Astrocyte (in vitro differentiated cells and primary cell): ENCODE data around the gene HS6ST2.

Source experiments
- EZH2 ChIP-seq: IDR thresholded peaks from 2 replicates; pipeline ENCODE4 v1.6.1; 2012; ENCODE audit warnings: mild to moderate bottlenecking, low read length, inconsistent platforms; ENCODE audit not compliant: insufficient read depth
- TF ChIP-seq, protein P1 (sequence below): IDR thresholded peaks from 2 replicates; pipeline ENCODE4 v1.5.1; 2011; ENCODE audit warnings: low read depth, mild to moderate bottlenecking, inconsistent platforms, low read length, moderate library complexity; ENCODE audit not compliant: insufficient read depth

DNA sequence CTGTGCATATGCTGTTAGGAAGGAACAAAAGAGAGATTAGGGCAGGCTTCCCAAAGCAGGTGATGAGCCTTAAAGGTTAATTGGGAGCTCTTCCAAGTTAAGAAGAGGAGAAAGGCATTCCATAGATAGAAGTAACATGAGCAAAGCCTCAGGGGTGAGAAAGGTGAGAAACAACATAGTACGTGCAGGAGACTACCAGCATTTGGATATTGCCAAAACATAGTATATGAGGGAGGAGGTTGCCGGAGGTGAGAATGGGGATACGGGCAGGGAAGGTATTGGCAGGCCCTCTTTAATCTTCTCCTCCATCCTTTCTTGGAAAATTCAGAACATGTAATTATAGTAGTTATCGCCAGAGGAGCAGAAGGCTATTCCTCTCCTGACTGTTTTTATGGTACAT lies 373.5 kb downstream of the HS6ST2 start:
- TF ChIP-seq, protein P1, sequence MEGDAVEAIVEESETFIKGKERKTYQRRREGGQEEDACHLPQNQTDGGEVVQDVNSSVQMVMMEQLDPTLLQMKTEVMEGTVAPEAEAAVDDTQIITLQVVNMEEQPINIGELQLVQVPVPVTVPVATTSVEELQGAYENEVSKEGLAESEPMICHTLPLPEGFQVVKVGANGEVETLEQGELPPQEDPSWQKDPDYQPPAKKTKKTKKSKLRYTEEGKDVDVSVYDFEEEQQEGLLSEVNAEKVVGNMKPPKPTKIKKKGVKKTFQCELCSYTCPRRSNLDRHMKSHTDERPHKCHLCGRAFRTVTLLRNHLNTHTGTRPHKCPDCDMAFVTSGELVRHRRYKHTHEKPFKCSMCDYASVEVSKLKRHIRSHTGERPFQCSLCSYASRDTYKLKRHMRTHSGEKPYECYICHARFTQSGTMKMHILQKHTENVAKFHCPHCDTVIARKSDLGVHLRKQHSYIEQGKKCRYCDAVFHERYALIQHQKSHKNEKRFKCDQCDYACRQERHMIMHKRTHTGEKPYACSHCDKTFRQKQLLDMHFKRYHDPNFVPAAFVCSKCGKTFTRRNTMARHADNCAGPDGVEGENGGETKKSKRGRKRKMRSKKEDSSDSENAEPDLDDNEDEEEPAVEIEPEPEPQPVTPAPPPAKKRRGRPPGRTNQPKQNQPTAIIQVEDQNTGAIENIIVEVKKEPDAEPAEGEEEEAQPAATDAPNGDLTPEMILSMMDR: no peak
- no peak for TF ChIP-seq EZH2
